DMS153 (cell line): ENCODE data around the gene PRR7.
A peak's percentile ranks its signal among the peaks of the same experiment; 100 is the strongest.

Experiments
- DNase-seq: peaks from one replicate; lab custom pipeline; 2025; lab: John Stamatoyannopoulos, UW

The PRR7 gene

DNA sequence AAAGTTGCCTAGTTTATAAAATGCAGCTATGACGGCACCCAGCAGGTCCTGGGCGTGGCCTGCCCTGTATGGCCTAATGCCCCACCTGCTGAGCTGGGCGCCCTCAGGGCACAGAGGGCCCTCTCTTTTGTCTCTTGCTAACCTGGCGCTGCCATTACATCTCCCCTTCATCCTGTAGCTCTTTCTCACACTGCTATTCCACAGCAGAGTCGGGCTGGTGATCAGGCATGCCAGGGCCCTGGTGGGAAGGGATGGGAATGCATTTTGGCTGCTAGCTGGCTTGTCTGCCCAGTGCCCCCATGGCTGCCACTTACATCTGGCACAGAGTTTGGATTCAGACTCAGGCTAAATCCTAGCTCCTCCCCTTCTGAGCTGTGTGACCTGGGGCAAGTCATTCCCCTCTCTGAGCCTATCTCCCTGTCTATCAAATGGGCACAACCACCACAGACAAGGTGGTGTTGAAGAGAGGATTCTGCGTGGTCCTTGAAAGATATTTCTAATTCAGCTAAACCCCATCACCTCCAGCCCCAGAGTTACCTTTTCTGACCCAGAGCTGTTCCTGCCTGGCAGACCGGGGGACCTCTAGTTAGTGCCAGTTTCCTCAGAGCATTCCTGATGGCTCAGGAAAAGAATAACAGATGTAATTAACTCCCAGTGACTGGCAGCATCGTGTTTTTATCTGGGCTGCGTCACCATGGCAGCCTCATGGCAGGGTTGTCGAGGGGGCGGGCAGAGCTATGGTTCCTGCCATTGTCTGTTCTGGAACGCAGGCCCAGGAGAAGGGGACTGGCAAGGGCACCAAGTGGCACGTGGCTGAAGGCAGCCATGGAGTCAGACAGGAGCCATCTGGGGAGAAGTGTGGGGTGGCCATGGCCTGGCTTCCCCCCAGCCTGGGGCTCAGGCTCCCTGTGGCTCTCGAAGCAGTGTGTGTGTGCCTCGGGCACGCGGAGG, 6.3 kb downstream of the PRR7 start:
- no peak for DNase-seq

GRCh38 chr5:177453852-177454396, 7.3 kb downstream of the PRR7 start:
- no peak for DNase-seq

DNA sequence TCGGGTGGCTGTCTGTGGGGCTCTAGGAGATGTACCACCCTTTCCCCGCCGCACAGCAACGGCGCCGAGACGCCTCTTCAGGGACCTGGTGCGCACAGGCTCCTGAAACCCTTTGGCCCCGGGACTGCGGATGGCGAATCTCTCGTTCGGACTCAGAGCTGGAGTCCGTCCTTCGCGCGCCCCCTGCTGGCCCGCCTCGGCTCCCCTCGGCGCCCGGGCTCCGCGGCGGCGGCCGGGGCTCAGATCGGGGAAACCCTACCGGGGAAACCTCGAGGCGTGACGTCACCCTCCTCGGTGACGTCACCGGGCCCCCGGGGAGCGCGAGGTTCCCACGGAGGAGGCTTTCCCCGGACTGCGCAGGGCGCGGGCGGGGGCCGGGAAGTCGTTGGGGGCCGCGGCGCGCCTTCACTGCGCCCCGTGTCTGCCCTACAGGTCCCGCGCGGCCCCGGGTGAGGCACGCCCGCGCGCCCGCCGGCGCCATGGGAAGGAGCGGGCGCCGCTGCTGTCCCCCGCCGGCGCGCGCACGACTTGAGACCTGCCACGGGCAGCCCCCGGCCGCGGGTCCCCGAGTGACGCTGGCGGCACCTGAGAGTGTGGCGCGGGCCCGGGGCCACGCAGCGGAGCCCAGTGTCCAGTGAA, 7.9 kb downstream of the PRR7 start:
- DNase-seq, result peak; percentile 60

- peak; percentile 52 for DNase-seq
These were observed 8.5 kb downstream of the PRR7 start for GRCh38 chr5:177455036-177455660.

DNA sequence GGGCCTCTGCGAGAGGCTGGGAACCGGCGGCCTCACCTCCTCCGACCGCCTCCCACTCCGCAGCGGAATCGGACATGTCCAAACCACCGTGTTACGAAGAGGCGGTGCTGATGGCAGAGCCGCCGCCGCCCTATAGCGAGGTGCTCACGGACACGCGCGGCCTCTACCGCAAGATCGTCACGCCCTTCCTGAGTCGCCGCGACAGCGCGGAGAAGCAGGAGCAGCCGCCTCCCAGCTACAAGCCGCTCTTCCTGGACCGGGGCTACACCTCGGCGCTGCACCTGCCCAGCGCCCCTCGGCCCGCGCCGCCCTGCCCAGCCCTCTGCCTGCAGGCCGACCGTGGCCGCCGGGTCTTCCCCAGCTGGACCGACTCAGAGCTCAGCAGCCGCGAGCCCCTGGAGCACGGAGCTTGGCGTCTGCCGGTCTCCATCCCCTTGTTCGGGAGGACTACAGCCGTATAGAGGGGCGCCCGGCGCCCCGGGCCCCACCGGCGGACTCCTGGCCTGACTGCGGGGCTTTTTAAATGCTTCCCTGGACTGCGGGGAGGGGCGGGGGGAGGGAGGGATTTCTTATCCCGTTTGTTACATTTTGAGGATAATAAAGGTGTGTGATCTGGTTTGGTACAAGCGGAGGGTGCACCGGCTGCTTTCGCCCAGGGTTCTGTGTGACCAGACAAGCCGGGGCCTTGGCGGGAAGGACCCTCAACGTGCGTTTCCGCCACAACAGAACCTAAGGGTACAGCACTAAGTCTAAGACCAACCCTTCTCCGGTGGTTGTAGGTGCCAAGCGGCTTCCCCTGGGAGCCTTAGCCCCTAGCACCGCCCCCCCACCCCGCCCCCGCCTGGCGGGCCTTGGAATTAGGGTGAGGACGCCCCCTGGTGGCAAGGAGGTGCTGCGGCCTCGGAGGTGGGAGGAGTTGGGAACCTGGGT, 9.3 kb downstream of the PRR7 start:
- DNase-seq, result peak; percentile 62

- DNase-seq, result no peak
These were observed 10.0 kb downstream of the PRR7 start for GRCh38 chr5:177456591-177456964.

- DNase-seq, result peak; percentile 59
These were observed 10.6 kb downstream of the PRR7 start for GRCh38 chr5:177456976-177457851.

DNA sequence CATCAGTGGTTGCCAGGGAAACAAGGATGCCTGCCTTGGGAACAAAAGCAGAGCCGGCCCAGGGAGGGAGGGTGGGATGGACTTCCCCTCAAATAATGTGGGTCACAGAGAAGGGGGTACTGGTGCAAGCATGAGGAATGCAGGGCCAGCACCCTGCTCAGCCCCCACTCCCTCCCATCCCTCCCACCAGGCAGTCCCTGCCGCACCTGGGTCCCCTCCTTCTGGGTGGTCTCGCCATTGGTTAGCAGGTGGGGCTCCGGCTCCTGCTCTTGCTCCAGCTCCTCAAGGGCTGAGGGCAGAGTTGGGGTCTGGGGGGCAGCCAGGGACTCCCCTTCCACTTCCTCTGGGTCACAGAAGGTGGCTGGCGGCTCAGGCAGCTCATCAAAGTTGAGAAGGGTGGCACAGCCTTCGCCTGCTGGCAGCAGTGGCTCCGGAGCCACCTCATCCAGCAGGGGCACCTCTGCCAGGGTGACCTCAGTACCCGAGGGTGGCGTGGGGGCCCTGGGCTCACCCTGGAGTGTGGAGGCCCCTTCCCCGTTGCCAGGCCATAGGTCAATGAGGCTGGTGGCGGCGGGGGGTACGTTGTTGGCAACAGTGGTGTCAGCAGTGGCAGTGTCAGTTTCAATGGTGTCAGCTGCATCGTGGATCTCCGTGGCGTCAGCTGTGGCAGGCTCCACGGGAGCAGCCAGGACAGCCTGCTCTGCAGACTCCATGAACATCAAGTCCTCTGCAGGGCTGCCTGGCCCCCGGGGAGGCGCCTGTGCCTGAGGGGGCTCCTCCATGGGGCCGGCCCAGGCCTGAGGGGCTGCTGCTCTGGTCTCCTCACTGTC, 11.5 kb downstream of the PRR7 start:
- no peak for DNase-seq

- no peak for DNase-seq
These were observed 12.3 kb downstream of the PRR7 start for GRCh38 chr5:177458912-177459350.

DNA sequence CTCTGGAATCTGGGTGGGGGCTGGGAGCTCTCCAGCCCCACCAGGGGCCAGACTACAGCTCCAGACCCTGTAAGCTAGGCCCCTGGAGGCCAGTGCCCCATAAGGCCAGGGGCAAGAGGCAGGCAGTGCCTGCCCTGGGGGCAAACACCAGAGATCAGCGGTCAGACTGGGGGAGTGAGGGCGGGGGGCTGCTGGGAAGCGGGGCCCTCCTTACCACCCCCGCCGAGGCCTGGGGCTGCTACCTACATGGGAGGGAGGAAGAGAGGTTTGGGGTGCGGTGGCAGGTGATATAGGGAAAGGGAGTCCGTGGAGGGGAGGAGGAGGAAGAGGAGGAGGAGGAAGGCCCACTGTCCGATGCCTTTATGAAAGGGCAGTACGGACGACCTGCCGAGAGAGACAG, 12.7 kb downstream of the PRR7 start:
- no peak for DNase-seq

GRCh38 chr5:177459819-177460628, 13.4 kb downstream of the PRR7 start:
- no peak for DNase-seq

DNA sequence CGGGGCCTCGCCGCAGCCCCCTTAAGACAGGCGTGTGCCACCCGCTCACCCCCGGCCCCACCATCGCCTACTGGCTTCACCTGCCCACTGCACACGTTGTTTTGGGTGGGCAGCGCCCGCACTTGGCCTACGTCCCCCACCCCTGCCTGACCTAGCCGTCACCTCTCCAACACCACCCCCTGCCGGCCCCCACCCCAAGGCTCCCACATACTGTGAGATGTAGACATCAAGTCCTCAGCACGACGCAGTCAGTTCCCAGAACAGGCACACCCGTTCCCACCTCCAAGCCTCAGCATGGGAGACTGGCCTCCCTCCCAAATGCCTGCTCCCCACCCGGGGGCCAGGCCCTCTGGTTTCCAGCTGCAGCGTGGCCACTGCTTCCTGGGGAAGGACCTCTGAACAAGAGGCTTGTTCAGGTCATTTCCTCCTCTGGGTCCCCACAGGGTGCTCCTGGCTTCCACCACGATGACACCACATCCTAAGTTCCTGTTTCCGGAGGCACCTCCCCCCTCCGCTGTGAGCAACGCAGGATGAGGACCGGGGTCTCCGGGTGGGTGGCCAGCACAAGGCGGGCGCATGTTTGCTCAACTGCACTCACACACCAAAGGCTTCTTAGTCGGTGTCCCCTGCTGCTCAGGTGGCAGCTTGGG, 15.5 kb downstream of the PRR7 start:
- DNase-seq, result no peak

DNA sequence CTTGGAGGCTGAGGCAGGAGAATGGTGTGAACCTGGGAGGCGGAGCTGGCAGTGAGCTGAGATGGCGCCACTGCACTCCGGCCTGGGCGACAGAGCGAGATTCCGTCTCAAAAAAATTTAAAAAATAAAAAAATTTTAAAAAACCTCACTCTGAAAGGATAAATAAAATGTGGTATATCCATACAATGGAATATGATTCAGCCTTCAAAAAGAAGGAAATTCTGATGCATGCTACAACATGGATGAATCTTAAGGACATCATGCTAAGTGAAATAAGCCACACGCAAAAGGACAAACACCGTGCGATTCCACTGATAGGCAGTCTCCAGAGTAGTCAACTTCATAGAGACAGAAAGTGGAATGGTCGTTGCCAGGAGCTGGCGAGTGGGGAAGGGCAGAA, 18.4 kb downstream of the PRR7 start:
- no peak for DNase-seq

- no peak for DNase-seq
These were observed 20.2 kb downstream of the PRR7 start for GRCh38 chr5:177466861-177467260.

DNA sequence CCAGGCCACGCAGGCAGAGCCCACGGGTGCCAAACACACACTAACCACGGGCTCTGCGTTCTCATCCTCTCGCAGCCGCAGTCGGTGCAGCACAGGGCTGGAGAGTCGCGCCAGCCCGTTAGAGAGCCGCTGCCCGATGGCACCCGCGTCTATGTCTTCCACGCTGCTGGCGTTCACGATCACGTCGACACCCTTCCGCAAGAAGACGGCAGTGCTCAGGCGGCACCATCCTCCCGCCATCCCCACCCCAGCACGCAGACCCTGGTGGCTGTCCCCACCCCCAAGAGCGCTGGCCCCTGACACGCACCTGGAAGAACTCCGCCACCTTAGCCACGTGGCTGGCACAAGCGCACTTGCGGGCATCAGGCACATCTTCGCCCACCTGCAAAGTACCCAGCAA, 20.8 kb downstream of the PRR7 start:
- no peak for DNase-seq

GRCh38 chr5:177468329-177468684, 21.7 kb downstream of the PRR7 start:
- no peak for DNase-seq

- no peak for DNase-seq
These were observed 22.3 kb downstream of the PRR7 start for GRCh38 chr5:177468685-177469628.
